ENCODE results near the gene COA6. TPM values are rescaled to one million over a fixed set of nuclear protein-coding genes. Genes with fewer than 3 reads are reported as not detected.

The COA6 gene
- polyA plus RNA-seq, 1 experiment: 11.7 TPM

- ChIA-PET CTCF (interaction anchor here (0.6 to 3.0 kb wide), 8 partner anchors 8 to 907 kb away, joined by 3 to 18 read pairs (median 7); no protein-coding TSS in a partner anchor), POLR2A (no interaction called here)
- Histone ChIP-seq H3K4me3 (ENCODE audit: low read depth, low read length) (no peak overlapping the region), H3K36me3 (ENCODE audit: control insufficient read depth, insufficient read depth, low read length) (no peaks in the 10 kb centered on the region), H3K27me3 (ENCODE audit: control insufficient read depth, insufficient read depth, low read length) (peaks cover 4% of the 10 kb centered on the region)
- no peak for DNase-seq (ENCODE audit: low read depth)
- TF ChIP-seq CTCF (IDR thresholded peaks at IDR 0.05; ENCODE audit: insufficient read depth, low read depth, low read length): no peak
These were observed 45.6 kb upstream of the COA6 start for GRCh38 chr1:234327577-234328164.

- no peak for TF ChIP-seq CTCF (IDR thresholded peaks at IDR 0.05; ENCODE audit: insufficient read depth, low read depth, low read length)
- POLR2A ChIA-PET: no interaction called here
- DNase-seq (ENCODE audit: low read depth): no peak
- H3K36me3 ChIP-seq (ENCODE audit: control insufficient read depth, insufficient read depth, low read length): no peaks in the 10 kb centered on the region
- H3K27me3 ChIP-seq (ENCODE audit: control insufficient read depth, insufficient read depth, low read length): no peaks in the 10 kb centered on the region
- CTCF ChIA-PET: interaction anchor here (0.9 to 1.8 kb wide), 3 partner anchors 9 to 216 kb away, joined by 3 to 6 read pairs (median 3); no protein-coding TSS in a partner anchor
- no peak overlapping the region for H3K4me3 ChIP-seq (ENCODE audit: low read depth, low read length)
These were observed 42.4 kb upstream of the COA6 start for GRCh38 chr1:234330843-234331215.

GRCh38 chr1:234331507-234331906, 41.7 kb upstream of the COA6 start:
- no peak for DNase-seq (ENCODE audit: low read depth)
- CTCF ChIA-PET: interaction anchor here (0.8 to 1.1 kb wide), 3 partner anchors 8 to 33 kb away, joined by 3 read pairs; no protein-coding TSS in a partner anchor
- Histone ChIP-seq H3K27me3 (ENCODE audit: control insufficient read depth, insufficient read depth, low read length) (no peaks in the 10 kb centered on the region), H3K4me3 (ENCODE audit: low read depth, low read length) (no peak overlapping the region), H3K36me3 (ENCODE audit: control insufficient read depth, insufficient read depth, low read length) (no peaks in the 10 kb centered on the region)
- POLR2A ChIA-PET: no interaction called here
- TF ChIP-seq CTCF (IDR thresholded peaks at IDR 0.05; ENCODE audit: insufficient read depth, low read depth, low read length): no peak

GRCh38 chr1:234336359-234336758, 36.9 kb upstream of the COA6 start:
- ChIA-PET CTCF (no interaction called here), POLR2A (no interaction called here)
- H3K36me3 ChIP-seq (ENCODE audit: control insufficient read depth, insufficient read depth, low read length): no peaks in the 10 kb centered on the region
- TF ChIP-seq CTCF (IDR thresholded peaks at IDR 0.05; ENCODE audit: insufficient read depth, low read depth, low read length): no peak
- DNase-seq (ENCODE audit: low read depth): no peak
- H3K4me3 ChIP-seq (ENCODE audit: low read depth, low read length): no peak overlapping the region
- H3K27me3 ChIP-seq (ENCODE audit: control insufficient read depth, insufficient read depth, low read length): no peaks in the 10 kb centered on the region

- ChIA-PET POLR2A (no interaction called here), CTCF (no interaction called here)
- H3K4me3 ChIP-seq (ENCODE audit: low read depth, low read length): no peak overlapping the region
- DNase-seq (ENCODE audit: low read depth): no peak
- TF ChIP-seq CTCF (IDR thresholded peaks at IDR 0.05; ENCODE audit: insufficient read depth, low read depth, low read length): no peak
- no peaks in the 10 kb centered on the region for H3K27me3 ChIP-seq (ENCODE audit: control insufficient read depth, insufficient read depth, low read length)
- H3K36me3 ChIP-seq (ENCODE audit: control insufficient read depth, insufficient read depth, low read length): no peaks in the 10 kb centered on the region
These were observed 36.0 kb upstream of the COA6 start for GRCh38 chr1:234337233-234337632.

Measured in BJ (cell line).